ENCODE results near the gene FBXO9.

- TF ChIP-seq CTCF (conservative IDR thresholded peaks at IDR 0.05) (no peak), ZFX (IDR thresholded peaks at IDR 0.05) (no peak)
Measured at GRCh38 chr6:53020005-53020744, 45.0 kb upstream of the FBXO9 start.
